ENCODE data around the gene CITED4. TPM values are rescaled to one million over a fixed set of nuclear protein-coding genes. Genes with fewer than 3 reads are reported as not detected.
A peak's percentile ranks its signal among the peaks of the same experiment; 100 is the strongest.

Gene CITED4
- total RNA-seq, 1 donor from 2014 or later: 86.1 TPM

DNA sequence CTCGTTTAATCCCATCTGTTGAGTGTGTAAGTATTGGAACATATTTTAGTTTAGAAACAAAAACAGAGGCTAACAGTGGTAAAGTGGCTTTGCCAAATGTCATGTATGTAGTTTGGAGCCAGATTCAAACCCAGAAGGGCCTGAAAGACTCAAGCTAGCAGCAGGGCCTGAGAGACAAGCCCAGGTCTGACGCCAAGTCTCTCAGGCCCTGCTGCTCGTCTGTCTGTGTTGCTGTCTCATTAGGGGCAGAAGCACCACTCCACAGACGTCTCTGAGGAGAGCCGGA lies 8.3 kb downstream of the CITED4 start:
- no peak for DNase-seq (ENCODE audit: low spot score)

DNA sequence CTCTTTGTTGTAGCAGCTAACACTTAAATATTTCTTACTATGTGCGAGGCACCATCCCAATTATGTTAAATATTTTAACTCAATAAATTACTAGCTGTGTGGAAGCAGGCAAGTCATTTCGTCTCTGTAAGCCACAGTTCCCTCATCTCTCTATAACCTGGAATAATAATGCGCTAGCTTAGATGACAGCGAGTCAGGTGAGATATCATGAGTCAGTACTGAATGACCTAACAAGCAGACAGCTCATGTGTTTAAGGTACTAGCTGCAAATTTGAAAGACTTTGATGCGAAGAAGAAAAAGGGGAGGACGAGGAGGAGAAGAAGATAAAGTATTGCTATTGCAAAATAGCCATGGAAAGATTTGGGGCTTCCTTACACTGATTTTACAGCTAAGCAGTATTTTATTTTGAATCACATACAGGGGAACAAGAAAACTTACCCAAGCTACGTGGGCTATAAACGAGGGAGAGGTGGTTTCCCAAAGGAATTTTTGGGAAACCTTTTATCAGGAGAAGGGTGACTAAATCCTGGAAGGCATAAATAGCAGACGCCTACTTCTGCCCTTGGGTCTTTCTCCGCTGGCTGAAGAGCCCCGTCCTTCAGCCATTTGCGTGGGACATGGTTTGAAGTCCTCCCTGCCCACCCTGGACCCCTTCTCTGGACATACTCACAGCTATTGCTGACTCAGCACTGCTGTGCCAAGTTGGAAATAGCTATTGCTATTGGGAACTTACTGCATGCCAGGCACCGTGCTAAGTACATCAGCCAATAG lies 8.9 kb downstream of the CITED4 start:
- no peak for DNase-seq (ENCODE audit: low spot score)

- no peak for DNase-seq (ENCODE audit: low spot score)
Observed at GRCh38 chr1:40851643-40852042, 10.5 kb downstream of the CITED4 start.

- DNase-seq (ENCODE audit: low spot score): peak; percentile 69
Observed at GRCh38 chr1:40849801-40850592, 12.2 kb downstream of the CITED4 start.

- DNase-seq (ENCODE audit: low spot score): peak; percentile 72
Observed at GRCh38 chr1:40848530-40849189, 13.5 kb downstream of the CITED4 start.

DNA sequence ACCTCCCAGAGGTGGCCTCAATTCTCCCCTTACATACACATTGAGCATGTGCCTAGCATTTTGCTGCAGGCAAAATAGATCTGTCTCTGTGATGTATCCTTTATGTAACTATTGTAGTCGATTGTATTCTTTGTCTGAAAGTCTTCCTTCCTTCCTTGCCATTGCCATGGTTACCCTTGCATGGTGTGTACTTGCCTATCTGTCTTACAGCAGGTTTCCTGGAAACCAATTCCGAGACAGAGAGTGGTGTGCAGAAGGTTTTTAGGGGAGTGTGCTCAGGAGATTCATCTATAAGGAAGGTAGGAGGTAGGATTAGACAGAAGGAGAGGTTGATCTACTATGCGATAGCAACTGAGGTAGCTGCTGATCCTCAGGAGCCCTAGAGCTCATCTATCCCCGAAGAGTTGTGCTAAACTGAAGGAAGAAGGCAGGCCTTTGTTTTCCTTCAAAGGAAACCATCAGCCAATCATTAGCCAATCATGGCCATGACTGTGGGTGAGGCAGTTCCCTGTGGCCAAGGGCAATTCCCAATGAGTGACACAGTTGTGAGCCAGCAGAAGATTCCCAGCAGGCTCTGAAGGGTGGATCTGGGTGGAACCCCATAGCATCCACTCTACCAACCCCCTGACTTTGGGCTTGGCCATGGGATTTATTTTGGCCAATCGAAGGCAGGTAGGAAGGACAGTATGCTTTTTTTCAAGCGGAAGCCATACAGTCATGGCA lies 15.0 kb downstream of the CITED4 start:
- no peak for DNase-seq (ENCODE audit: low spot score)

- no peak for DNase-seq (ENCODE audit: low spot score)
Observed at GRCh38 chr1:40845895-40846294, 16.3 kb downstream of the CITED4 start.

GRCh38 chr1:40844887-40845878 lies 17.0 kb downstream of the CITED4 start:
- DNase-seq (ENCODE audit: low spot score): no peak

DNA sequence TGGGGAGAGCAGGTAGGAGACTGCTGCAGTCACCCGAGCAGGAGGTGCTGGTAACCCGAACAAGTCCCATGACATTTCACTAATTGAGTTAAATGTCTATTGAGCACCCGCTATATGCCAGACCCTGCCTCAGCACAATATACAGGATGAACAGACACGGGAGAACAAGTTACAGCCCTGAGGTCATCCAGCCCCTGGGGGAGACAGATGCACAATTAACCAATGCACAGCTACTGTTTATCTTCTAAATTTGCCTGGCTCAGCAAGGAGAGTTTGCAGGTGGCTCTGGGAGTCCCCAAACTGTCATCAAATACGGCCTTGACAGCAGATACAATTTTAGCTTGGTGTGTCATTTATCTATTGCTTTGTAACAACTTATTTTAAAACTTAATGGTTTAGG lies 18.1 kb downstream of the CITED4 start:
- DNase-seq (ENCODE audit: low spot score): no peak

DNA sequence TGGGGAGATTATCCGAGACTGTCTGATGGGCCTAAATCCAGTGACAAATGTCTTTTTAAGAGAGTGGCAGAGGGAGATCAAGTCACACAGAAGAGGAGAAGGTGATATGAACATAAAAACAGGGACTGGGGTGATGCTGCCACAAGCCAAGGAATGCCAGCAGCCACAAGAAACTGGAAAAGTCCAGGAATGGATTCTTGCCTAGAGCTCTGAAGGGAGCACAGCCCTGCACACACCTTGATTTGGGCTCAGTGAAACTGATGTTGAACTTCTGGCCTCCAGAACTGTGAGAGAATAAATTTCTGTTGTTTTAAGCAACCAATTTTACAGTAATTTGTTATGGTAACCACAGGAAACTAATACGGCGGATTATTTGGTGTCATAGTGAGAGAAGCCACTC lies 19.5 kb downstream of the CITED4 start:
- no peak for DNase-seq (ENCODE audit: low spot score)

GRCh38 chr1:40842207-40842606 lies 20.0 kb downstream of the CITED4 start:
- DNase-seq (ENCODE audit: low spot score): no peak

- no peak for DNase-seq (ENCODE audit: low spot score)
Observed at GRCh38 chr1:40841602-40842001, 20.6 kb downstream of the CITED4 start.

DNA sequence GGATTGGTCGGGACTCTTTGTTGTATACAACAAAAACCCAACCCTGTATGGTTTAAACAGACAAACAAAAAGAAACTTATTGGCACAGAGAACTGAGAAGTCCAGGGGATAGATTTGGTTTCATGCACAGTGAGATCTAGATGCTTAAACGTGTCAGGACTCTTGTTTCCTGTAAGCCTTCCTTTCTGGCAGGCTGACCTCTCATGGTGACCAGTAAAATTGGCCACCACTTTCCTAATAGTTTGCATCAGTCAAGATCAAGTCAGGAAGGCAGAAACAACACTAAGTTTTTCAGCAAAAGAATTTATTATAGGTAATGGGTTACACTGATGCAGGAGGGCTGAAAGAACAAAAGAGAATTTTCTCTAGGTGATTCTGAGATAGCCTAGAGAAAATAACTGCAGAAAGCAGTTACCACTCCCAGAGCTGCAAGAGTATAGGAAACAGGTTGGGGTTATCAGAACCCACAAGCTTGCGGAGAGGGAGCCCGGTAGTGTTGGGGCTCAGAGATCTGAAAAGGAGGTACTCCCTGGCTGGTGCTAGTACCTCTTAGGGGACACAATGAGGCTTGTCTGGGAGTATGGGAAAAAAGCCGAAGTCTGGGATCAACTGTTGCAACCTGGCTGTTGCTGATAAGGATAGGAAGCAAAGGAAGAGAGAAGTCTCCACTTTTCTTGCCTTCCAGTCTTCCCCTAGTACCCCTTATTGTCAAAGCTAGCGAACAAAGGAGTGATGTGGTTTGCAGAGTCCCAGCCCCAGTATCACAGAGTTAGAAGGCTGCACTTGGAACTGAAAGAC lies 21.4 kb downstream of the CITED4 start:
- DNase-seq (ENCODE audit: low spot score): no peak

GRCh38 chr1:40839943-40840335 lies 22.2 kb downstream of the CITED4 start:
- DNase-seq (ENCODE audit: low spot score): no peak

- no peak for DNase-seq (ENCODE audit: low spot score)
Observed at GRCh38 chr1:40838980-40839942, 22.9 kb downstream of the CITED4 start.

DNA sequence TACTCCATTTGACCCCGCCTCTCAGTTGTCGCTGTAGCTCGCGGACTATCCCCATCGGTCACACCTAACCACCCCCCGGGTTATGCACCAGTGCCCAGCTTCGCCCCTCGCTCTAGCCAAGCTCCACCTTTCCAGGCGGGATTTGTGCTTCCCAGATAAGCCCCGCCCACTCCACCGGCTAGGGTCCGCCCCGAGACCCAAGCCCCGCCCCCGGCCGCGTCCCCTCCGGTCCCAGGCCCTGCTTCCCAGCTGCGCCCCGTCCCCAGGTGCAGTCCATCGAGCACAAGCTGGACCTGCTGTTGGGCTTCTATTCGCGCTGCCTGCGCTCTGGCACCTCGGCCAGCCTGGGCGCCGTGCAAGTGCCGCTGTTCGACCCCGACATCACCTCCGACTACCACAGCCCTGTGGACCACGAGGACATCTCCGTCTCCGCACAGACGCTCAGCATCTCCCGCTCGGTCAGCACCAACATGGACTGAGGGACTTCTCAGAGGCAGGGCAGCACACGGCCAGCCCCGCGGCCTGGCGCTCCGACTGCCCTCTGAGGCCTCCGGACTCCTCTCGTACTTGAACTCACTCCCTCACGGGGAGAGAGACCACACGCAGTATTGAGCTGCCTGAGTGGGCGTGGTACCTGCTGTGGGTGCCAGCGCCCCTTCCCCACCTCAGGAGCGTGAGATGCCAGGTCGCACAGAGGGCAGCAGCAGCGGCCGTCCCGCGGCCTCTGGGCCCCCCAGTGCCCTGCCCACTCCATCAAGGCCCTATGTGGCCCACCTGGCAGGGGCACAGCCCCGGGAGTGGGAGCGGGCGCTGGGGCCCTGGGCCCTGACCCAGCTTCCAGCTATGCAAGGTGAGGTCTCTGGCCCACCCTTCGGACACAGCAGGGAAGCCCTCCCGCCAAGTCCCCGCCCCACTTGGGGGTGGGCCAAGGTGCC lies 23.9 kb downstream of the CITED4 start:
- no peak for DNase-seq (ENCODE audit: low spot score)

- DNase-seq (ENCODE audit: low spot score): no peak
Observed at GRCh38 chr1:40837601-40838000, 24.6 kb downstream of the CITED4 start.

- DNase-seq (ENCODE audit: low spot score): no peak
Observed at GRCh38 chr1:40836283-40836682, 25.9 kb downstream of the CITED4 start.
